HL-60 (cell line): ENCODE measurements around the gene NMT1.

Experiments used
- DNase-seq, 2 experiments: peaks; one replicate each; pipeline ENCODE4 v3.0.0-alpha.2; 2010 to 2020; ENCODE audit warnings: low read depth in 1 of 2, low spot score in 1 of 2
- H3K27ac ChIP-seq: fragments of 250-450 bp; sonication (Bioruptor Pico); replicated peaks from 2 replicates; pipeline ENCODE4 v1.5.1; 2020; ENCODE audit warnings: mild to moderate bottlenecking, moderate library complexity
- H3K27me3 ChIP-seq: fragments of 250-450 bp; sonication (Bioruptor Pico); 2 replicates; pipeline ENCODE4 v1.5.1; 2021; ENCODE audit warnings: mild to moderate bottlenecking, moderate library complexity; ENCODE audit not compliant: insufficient read depth, poor library complexity, severe bottlenecking
- H3K4me3 ChIP-seq: replicated peaks from 2 replicates; pipeline ENCODE4 v1.5.1; 2011; ENCODE audit warnings: mild to moderate bottlenecking, control low read depth, low read length; ENCODE audit not compliant: insufficient read depth
- GABPA ChIP-seq: IDR thresholded peaks from 2 replicates; pipeline ENCODE4 v1.6.1; 2012; ENCODE audit warnings: low read depth
- POLR2AphosphoS5 ChIP-seq: IDR thresholded peaks from 2 replicates; pipeline ENCODE4 v1.6.1; 2012; ENCODE audit warnings: low read depth
- SPI1 ChIP-seq: IDR thresholded peaks from 2 replicates; pipeline ENCODE4 v1.6.1; 2012; ENCODE audit warnings: low read depth, mild to moderate bottlenecking, borderline replicate concordance
- TF ChIP-seq, protein P1 (sequence below): IDR thresholded peaks from one replicate; pipeline ENCODE4 v1.5.1; 2011; ENCODE audit warnings: low read length, control low read depth, inconsistent platforms; ENCODE audit not compliant: insufficient read depth
- TF ChIP-seq, protein P2 (sequence below): IDR thresholded peaks from 2 replicates; pipeline ENCODE4 v1.6.1; 2012; ENCODE audit warnings: low read depth; ENCODE audit not compliant: insufficient replicate concordance

The NMT1 gene

DNA sequence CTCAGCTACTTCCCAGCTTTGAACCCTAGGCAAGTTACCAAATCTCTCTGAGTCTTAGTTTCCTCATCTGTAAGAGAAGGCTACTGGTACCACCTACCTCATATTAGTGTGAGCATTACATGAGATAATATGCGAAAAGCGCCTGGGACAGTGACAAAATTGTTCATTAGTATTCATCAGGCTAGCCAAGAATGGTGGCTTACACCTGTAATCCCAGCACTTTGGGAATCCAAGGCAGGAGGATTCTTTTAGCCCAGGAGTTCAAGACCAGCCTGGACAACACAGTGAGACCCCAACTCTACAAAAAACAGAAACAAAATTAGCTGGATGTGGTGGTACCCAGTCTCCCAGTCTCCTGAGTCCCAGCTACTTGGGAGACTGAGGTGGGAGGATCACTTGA is 67.9 kb downstream of the NMT1 start:
- no peak for DNase-seq
- TF ChIP-seq, protein P1, sequence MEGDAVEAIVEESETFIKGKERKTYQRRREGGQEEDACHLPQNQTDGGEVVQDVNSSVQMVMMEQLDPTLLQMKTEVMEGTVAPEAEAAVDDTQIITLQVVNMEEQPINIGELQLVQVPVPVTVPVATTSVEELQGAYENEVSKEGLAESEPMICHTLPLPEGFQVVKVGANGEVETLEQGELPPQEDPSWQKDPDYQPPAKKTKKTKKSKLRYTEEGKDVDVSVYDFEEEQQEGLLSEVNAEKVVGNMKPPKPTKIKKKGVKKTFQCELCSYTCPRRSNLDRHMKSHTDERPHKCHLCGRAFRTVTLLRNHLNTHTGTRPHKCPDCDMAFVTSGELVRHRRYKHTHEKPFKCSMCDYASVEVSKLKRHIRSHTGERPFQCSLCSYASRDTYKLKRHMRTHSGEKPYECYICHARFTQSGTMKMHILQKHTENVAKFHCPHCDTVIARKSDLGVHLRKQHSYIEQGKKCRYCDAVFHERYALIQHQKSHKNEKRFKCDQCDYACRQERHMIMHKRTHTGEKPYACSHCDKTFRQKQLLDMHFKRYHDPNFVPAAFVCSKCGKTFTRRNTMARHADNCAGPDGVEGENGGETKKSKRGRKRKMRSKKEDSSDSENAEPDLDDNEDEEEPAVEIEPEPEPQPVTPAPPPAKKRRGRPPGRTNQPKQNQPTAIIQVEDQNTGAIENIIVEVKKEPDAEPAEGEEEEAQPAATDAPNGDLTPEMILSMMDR: no peak
- no peak for TF ChIP-seq GABPA
- TF ChIP-seq, protein P2, sequence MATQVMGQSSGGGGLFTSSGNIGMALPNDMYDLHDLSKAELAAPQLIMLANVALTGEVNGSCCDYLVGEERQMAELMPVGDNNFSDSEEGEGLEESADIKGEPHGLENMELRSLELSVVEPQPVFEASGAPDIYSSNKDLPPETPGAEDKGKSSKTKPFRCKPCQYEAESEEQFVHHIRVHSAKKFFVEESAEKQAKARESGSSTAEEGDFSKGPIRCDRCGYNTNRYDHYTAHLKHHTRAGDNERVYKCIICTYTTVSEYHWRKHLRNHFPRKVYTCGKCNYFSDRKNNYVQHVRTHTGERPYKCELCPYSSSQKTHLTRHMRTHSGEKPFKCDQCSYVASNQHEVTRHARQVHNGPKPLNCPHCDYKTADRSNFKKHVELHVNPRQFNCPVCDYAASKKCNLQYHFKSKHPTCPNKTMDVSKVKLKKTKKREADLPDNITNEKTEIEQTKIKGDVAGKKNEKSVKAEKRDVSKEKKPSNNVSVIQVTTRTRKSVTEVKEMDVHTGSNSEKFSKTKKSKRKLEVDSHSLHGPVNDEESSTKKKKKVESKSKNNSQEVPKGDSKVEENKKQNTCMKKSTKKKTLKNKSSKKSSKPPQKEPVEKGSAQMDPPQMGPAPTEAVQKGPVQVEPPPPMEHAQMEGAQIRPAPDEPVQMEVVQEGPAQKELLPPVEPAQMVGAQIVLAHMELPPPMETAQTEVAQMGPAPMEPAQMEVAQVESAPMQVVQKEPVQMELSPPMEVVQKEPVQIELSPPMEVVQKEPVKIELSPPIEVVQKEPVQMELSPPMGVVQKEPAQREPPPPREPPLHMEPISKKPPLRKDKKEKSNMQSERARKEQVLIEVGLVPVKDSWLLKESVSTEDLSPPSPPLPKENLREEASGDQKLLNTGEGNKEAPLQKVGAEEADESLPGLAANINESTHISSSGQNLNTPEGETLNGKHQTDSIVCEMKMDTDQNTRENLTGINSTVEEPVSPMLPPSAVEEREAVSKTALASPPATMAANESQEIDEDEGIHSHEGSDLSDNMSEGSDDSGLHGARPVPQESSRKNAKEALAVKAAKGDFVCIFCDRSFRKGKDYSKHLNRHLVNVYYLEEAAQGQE: no peak
- TF ChIP-seq SPI1: no peak
- TF ChIP-seq POLR2AphosphoS5: no peak
- Histone ChIP-seq H3K4me3 (no peak overlapping the region), H3K27me3 (no peaks in the 10 kb centered on the region), H3K27ac (no peak overlapping the region)

DNA sequence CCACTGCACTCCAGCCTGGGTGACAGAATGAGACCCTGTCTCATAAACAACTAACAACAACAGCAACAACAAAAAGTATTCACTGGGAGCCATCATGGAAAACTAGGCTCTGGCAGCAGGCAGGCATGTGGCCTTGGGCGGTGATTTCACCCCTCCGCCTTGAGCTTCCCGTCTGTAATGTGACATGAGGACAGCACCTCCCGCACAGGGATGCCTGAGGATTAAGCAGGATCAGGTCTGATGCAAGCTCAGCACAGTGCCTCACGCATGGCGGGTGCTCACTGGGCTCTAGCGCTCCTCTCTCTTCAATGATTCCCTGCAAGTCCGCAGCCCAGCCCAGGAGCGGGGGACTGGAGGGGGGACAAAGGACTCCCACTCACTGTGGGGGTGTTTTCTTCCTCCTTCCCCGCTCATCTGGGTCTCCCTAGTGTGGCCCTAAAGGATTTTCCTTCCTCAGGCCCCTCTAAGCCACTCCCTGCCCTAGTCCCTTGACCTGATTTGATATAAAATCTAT is 68.4 kb downstream of the NMT1 start:
- DNase-seq: no peak
- H3K4me3 ChIP-seq: no peak overlapping the region
- no peak overlapping the region for H3K27ac ChIP-seq
- H3K27me3 ChIP-seq: no peaks in the 10 kb centered on the region
- TF ChIP-seq, protein P2: no peak
- TF ChIP-seq GABPA (no peak), SPI1 (no peak), POLR2AphosphoS5 (no peak)
- TF ChIP-seq, protein P1: no peak

DNA sequence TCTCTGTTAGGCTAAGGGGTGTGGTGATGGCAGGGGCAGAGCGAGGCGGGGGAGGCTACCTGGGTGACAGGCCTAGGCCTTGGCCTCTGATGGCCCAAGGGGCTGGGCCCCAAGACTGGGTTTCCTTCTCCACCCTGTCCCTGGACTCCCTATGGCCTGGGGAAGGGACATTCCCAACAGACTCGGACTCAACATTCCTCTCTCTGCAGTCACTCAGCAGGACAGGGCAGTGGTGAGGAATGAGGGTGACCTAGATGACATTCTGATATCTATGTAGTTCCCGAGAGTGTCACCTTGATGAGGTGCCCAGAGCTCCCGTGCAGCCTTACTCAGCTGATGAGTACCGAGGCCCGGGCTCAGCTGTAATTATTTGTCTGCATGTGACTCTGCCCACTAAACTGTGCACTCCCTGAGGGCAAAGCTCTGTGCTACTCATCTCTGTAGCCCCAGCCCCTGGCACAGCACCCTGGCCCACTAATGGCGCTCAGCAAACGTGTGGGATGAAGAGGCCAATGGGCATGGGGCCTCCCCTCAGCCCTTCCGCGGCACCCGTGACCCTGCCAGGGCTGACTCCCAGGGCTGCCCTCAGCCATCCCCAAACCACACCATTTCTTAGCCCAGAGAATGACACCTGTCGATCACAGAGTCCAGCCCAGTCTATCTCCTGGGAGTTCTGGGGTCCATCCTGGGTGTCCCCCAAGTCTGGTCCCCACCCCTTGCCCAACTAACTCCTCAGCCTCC is 69.0 kb downstream of the NMT1 start:
- Histone ChIP-seq H3K27ac (no peak overlapping the region), H3K4me3 (no peak overlapping the region)
- DNase-seq: no peak

More for the DNA sequence above, 69.0 kb downstream of the NMT1 start:
- no peaks in the 10 kb centered on the region for H3K27me3 ChIP-seq
- TF ChIP-seq SPI1: no peak
- no peak for TF ChIP-seq POLR2AphosphoS5
- TF ChIP-seq, protein P1: no peak
- TF ChIP-seq, protein P2: no peak
- TF ChIP-seq GABPA: no peak
